Measurements from ENCODE around the gene ABCA8. TPM values are rescaled to one million over a fixed set of nuclear protein-coding genes. Genes with fewer than 3 reads are reported as not detected.

The ABCA8 gene
- total RNA-seq, 1 experiment from 2014 or later = not detected

GRCh38 chr17:68910789-68911431 lies 44.3 kb downstream of the ABCA8 start:
- H3K14ac ChIP-seq (ENCODE audit: insufficient read depth, low read length) = no peak overlapping the region
- no peaks in the 10 kb centered on the region for H3K27me3 Mint-ChIP-seq (ENCODE audit: low read depth)
- H3K23me2 ChIP-seq (ENCODE audit: insufficient read length, low read depth, low read length, poor library complexity, severe bottlenecking) = no peaks in the 10 kb centered on the region
- H3K79me2 ChIP-seq (ENCODE audit: insufficient read depth, low read length) = no peaks in the 10 kb centered on the region
- H3K4me1 Mint-ChIP-seq = no peaks in the 10 kb centered on the region
- no peak overlapping the region for H2BK20ac ChIP-seq (ENCODE audit: low read depth, low read length, poor library complexity, severe bottlenecking)
- no peak overlapping the region for H2AK5ac ChIP-seq (ENCODE audit: insufficient read length, low read length)
- no peak overlapping the region for H3K18ac ChIP-seq (ENCODE audit: insufficient read length, low read depth, low read length)
- no peaks in the 10 kb centered on the region for H3K79me1 ChIP-seq (ENCODE audit: insufficient read depth, low read depth, low read length, poor library complexity, severe bottlenecking)
- H3K27ac Mint-ChIP-seq = no peak overlapping the region; a peak in 1 of 7 replicates
- H2AFZ ChIP-seq (ENCODE audit: low read length) = no peak overlapping the region
- H3K27ac ChIP-seq (ENCODE audit: insufficient read length, low read depth, low read length) = no peak overlapping the region
- WGBS (ENCODE audit: extremely low coverage, insufficient read length, low lambda C conversion rate) = no CpG with 5 or more reads among the region's 2 CpGs
- DNase-seq = no peak
- H3K4me3 Mint-ChIP-seq = no peak overlapping the region
- H2BK12ac ChIP-seq (ENCODE audit: insufficient read length, low read depth, low read length) = no peak overlapping the region
- no peaks in the 10 kb centered on the region for H3K9me3 ChIP-seq (ENCODE audit: control insufficient read depth, low read depth, low read length)
- H3T11ph ChIP-seq (ENCODE audit: low read length) = no peak overlapping the region
- no peak overlapping the region for H2BK15ac ChIP-seq (ENCODE audit: low read depth, low read length)
- no peak overlapping the region for H3K56ac ChIP-seq (ENCODE audit: insufficient read length, low read depth, low read length)
- H3K27me3 ChIP-seq (ENCODE audit: insufficient read depth, low read length) = no peaks in the 10 kb centered on the region
- no peak overlapping the region for H3K4me2 ChIP-seq (ENCODE audit: insufficient read depth, insufficient read length, low read length)
- no peak overlapping the region for H3K23ac ChIP-seq (ENCODE audit: insufficient read length, low read depth, low read length)
- H2BK120ac ChIP-seq (ENCODE audit: low read depth, low read length, poor library complexity, severe bottlenecking) = no peak overlapping the region
- no peak overlapping the region for H3K9ac ChIP-seq (ENCODE audit: extremely low read depth, insufficient read length, low read length)
- no peak overlapping the region for H4K8ac ChIP-seq (replicated peaks; ENCODE audit: insufficient read length, low read depth, low read length)
- H4K20me1 ChIP-seq (ENCODE audit: control insufficient read depth, insufficient read depth, insufficient read length) = no peaks in the 10 kb centered on the region
- H3K36me3 Mint-ChIP-seq (ENCODE audit: insufficient read depth in 1 of 3, low read depth in 3 of 3) = peaks cover 0 to 6% (median 0%) of the 10 kb centered on the region in 3 experiments; a peak in 3 of 7 replicates
- no peaks in the 10 kb centered on the region for H3K4me1 ChIP-seq (ENCODE audit: insufficient read depth, low read length)
- TF ChIP-seq CTCF (conservative IDR thresholded peaks at IDR 0.05) = no peak
- no peak overlapping the region for H2BK5ac ChIP-seq (ENCODE audit: insufficient read length, low read length)
- H3K9me3 Mint-ChIP-seq = peaks cover 0 to 10% of the 10 kb centered on the region in 2 experiments; a peak in 2 of 5 replicates
- no peak overlapping the region for H4K91ac ChIP-seq (ENCODE audit: insufficient read length, low read depth, low read length)
- no peak overlapping the region for H4K5ac ChIP-seq (ENCODE audit: insufficient read length, low read depth, low read length)
- no peak overlapping the region for H3K4ac ChIP-seq (ENCODE audit: low read depth, low read length)

Measured in H9 (cell line).